Activated T-helper 1 cell treated with anti-CD3 and anti-CD28 coated beads, Interleukin-12 subunit alpha, Interleukin-12 subunit beta, Interleukin-2, Interleukin-4 antibody, amounts not matched to agents 30 ng/mL and 10 ng/mL and 1 ng/mL, durations not matched to agents 14 hours and 24 hours and 36 hours (primary cell): ENCODE data around the gene C1QTNF9. TPM values are rescaled to one million over a fixed set of nuclear protein-coding genes. Genes with fewer than 3 reads are reported as not detected.

ENCODE experiments used
- DNase-seq: peaks from one replicate; pipeline ENCODE4 v3.0.0; 2021; ENCODE audit warnings: low spot score
- H3K27ac Mint-ChIP-seq: one replicate; pipeline ENCODE4 v1.8.0; 2021; ENCODE audit warnings: mild to moderate bottlenecking, mixed read lengths
- H3K27me3 Mint-ChIP-seq: one replicate; pipeline ENCODE4 v1.8.0; 2022; ENCODE audit warnings: mild to moderate bottlenecking, moderate library complexity, mixed read lengths; ENCODE audit not compliant: insufficient read depth
- H3K36me3 Mint-ChIP-seq: one replicate; pipeline ENCODE4 v1.8.0; 2021; ENCODE audit warnings: low read depth, mixed read lengths
- H3K4me1 Mint-ChIP-seq: one replicate; pipeline ENCODE4 v1.8.0; 2021; ENCODE audit warnings: low read depth, mixed read lengths
- H3K4me3 Mint-ChIP-seq: one replicate; pipeline ENCODE4 v1.8.0; 2021; ENCODE audit warnings: mild to moderate bottlenecking, moderate library complexity, mixed read lengths
- H3K9me3 Mint-ChIP-seq: one replicate; pipeline ENCODE4 v1.8.0; 2021; ENCODE audit warnings: mixed read lengths
- intact Hi-C: fragments of 100-400 bp; cut with micrococcal nuclease; formaldehyde crosslinking; loops from one replicate; pipeline ENCODE4 v1.15.1; 2024
- total RNA-seq: library from RNA; stranded (reverse); gene quantifications from 2 replicates; pipeline ENCODE4 v1.2.3, GENCODE V29; 2022

The C1QTNF9 gene
- total RNA-seq, 1 donor from 2014 or later, result not detected

- no peak for DNase-seq
- Mint-ChIP-seq H3K36me3 (peaks cover 55% of the 10 kb centered on the region), H3K4me3 (no peak overlapping the region), H3K9me3 (no peaks in the 10 kb centered on the region), H3K27me3 (no peaks in the 10 kb centered on the region), H3K27ac (no peak overlapping the region), H3K4me1 (peaks cover 3% of the 10 kb centered on the region)
- intact Hi-C loops, result no loop called here
Measured at GRCh38 chr13:24287748-24288287, 21.6 kb upstream of the C1QTNF9 start.

DNA sequence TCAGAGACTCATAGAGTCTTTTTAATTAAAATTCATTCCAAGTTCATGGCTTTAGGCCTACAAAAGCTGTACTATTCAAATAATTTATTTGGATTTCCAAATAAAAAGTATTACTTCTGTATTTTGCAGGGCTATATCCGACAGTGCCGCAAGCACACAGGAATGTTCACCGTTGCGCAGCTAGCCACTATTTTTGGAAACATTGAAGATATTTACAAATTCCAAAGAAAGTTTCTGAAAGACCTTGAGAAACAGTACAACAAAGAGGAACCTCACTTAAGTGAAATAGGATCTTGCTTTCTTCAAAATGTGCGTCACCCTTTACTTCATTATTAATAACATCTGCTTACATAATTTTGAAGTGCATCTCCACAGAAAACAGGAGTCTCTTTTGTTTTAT lies 20.5 kb upstream of the C1QTNF9 start:
- Mint-ChIP-seq H3K9me3 (no peaks in the 10 kb centered on the region), H3K4me1 (no peaks in the 10 kb centered on the region), H3K36me3 (peaks cover 61% of the 10 kb centered on the region), H3K27me3 (no peaks in the 10 kb centered on the region), H3K4me3 (no peak overlapping the region), H3K27ac (no peak overlapping the region)
- no peak for DNase-seq
- intact Hi-C loops, result no loop called here

DNA sequence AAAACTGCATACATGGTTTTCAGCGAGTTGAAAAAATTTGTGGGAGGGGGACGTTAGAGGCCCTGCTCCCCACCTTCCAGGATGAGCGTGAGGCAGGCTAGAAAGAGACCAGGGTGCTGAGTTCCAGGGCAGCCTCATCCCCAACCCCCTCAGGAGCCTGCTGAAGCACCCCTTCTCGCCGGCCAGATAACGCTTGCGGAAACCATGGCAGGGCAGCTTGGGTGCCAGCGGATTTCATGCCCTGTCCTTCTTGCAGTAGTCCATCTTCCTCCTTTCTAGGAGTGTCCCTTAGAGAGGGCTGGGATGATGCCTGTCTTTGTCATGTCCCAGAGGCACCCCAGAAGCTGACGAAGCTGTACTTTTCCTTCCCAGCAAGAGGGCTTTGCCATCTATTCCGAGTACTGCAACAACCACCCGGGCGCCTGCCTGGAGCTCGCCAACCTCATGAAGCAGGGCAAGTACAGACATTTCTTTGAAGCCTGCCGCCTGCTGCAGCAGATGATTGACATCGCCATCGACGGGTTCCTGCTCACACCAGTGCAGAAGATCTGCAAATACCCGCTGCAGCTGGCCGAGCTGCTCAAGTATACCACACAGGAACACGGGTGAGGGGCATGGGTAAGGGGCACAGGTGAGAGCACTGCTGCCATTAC lies 19.0 kb upstream of the C1QTNF9 start:
- Mint-ChIP-seq H3K4me3 (no peak overlapping the region), H3K36me3 (peaks cover 65% of the 10 kb centered on the region), H3K27ac (no peak overlapping the region), H3K27me3 (no peaks in the 10 kb centered on the region), H3K9me3 (no peaks in the 10 kb centered on the region), H3K4me1 (no peaks in the 10 kb centered on the region)
- intact Hi-C loops, result no loop called here
- no peak for DNase-seq

- Mint-ChIP-seq H3K4me1 (no peaks in the 10 kb centered on the region), H3K27ac (no peak overlapping the region), H3K36me3 (peaks cover 69% of the 10 kb centered on the region), H3K27me3 (no peaks in the 10 kb centered on the region), H3K9me3 (no peaks in the 10 kb centered on the region), H3K4me3 (no peak overlapping the region)
- DNase-seq, result no peak
- intact Hi-C loops, result no loop called here
Measured at GRCh38 chr13:24292481-24292880, 16.9 kb upstream of the C1QTNF9 start.

DNA sequence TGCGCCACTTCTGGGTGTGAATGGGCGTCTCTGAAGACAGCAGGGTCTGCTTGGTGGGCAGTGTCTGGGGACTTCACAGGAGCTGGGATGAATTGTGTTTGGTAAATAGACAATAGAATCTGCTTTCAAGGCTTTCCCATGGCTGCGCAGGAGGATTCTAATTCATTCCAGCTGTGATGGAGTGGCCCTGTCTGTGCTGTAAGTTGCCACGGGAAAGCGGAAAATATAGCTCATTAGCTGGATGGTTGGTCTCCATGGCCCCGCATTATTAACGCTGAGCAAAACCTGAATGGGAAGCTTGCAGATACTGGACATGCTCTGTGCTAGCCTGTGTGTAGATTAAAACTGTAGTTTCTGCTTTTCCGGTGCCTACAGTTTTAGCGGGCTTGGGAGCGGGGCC lies 15.6 kb upstream of the C1QTNF9 start:
- H3K36me3 Mint-ChIP-seq, result peaks cover 71% of the 10 kb centered on the region
- intact Hi-C loops, result no loop called here
- no peak overlapping the region for H3K4me3 Mint-ChIP-seq
- no peaks in the 10 kb centered on the region for H3K9me3 Mint-ChIP-seq
- no peak overlapping the region for H3K27ac Mint-ChIP-seq
- H3K27me3 Mint-ChIP-seq, result no peaks in the 10 kb centered on the region
- no peak for DNase-seq
- no peaks in the 10 kb centered on the region for H3K4me1 Mint-ChIP-seq

DNA sequence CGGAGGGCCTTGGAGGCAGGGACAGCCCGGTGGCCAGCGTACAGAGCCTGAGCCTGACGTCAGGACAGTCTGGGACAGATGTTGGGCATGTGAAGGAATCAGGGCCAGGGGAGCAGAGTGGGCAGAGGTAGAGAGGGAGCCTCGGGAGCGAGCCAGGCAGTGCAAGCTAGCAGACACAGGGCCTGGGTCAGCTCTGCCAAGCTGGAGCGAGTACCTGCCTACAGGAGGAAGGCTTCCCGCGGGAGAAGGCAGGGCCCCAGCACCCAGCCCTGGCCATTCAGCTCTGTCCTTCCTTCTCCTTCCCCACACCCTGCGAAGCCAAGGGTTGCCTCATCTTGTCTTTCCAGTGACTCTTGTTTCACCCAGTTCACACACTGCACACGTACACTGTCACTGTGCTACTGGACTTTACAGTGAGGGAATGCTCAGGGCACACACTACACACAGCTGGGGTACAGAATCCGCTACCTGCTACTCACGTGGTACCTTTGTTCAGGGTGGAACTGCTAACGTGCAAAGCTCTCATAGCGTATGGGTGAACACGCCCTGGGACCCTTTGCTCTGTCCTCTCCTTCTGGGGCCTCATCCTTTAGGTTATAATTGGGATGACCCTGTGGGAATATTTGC lies 9.8 kb upstream of the C1QTNF9 start:
- H3K4me3 Mint-ChIP-seq, result no peak overlapping the region
- no peaks in the 10 kb centered on the region for H3K9me3 Mint-ChIP-seq
- H3K27me3 Mint-ChIP-seq, result no peaks in the 10 kb centered on the region
- no peaks in the 10 kb centered on the region for H3K4me1 Mint-ChIP-seq
- H3K27ac Mint-ChIP-seq, result no peak overlapping the region
- peaks cover 76% of the 10 kb centered on the region for H3K36me3 Mint-ChIP-seq
- DNase-seq, result no peak
- intact Hi-C loops, result no loop called here

GRCh38 chr13:24301434-24301833 lies 7.9 kb upstream of the C1QTNF9 start:
- Mint-ChIP-seq H3K4me3 (no peak overlapping the region), H3K27me3 (no peaks in the 10 kb centered on the region), H3K36me3 (peaks cover 76% of the 10 kb centered on the region), H3K4me1 (no peaks in the 10 kb centered on the region), H3K9me3 (no peaks in the 10 kb centered on the region), H3K27ac (no peak overlapping the region)
- intact Hi-C loops, result no loop called here
- no peak for DNase-seq

DNA sequence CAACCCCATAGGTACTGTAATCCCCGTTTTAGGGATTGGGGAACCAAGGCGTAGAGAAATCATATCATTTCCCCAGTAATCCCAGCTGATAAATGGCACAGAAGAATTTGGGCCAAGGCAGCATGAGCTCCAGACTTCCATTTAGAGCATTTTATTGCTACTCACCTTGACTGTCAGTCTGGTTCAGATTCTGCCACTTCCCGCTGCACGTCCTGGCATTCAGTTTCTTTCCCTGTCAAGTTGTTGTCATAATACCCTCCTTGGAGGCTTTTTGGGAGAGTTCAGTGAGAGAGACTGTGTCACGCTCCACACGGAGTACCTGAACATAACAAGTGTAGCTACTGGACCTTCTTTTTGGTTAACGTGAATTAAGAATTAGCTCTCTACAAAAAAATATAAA lies 7.5 kb upstream of the C1QTNF9 start:
- Mint-ChIP-seq H3K27ac (no peak overlapping the region), H3K4me3 (no peak overlapping the region), H3K36me3 (peaks cover 74% of the 10 kb centered on the region), H3K27me3 (no peaks in the 10 kb centered on the region), H3K9me3 (no peaks in the 10 kb centered on the region), H3K4me1 (no peaks in the 10 kb centered on the region)
- DNase-seq, result no peak
- intact Hi-C loops, result no loop called here

DNA sequence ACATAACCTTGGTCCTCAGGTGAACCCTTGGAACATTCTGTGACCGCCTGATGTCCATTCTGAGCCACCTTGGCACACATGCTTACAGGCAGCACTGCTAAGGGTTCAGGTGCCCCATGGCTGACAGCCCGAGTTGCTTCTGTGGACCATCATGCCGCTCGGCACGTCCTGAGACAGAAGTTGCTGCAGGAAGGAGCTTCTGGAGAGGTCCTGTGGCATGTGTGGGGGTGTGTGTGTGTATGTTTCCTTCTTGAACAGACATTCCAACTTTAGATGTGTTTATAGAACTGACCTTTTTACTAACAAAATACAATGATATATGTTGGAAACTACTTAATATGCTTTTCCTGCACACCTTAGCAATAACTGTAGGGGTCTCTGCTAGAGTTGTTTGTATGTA lies 4.8 kb upstream of the C1QTNF9 start:
- no peak overlapping the region for H3K27ac Mint-ChIP-seq
- no peaks in the 10 kb centered on the region for H3K4me1 Mint-ChIP-seq

DNA sequence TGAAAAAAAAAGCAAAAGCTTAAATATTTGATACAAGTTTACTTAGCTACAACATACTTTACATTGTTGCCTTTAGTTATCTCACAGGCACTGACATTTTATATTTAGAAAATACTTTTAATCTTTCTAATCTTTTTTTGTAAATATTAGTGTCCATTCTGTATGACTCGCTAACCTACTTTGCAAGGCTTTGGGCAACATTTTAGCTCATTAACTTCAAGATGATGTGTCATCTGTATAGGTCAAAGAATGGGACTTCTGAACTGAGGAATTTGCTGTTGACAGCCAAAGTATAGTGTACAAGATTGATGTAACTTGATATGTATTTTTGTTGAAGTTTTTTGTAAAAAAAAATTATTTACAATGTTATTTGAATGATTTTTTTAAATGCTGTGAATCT lies 2.7 kb upstream of the C1QTNF9 start:
- intact Hi-C loops, result no loop called here
- Mint-ChIP-seq H3K36me3 (peaks cover 33% of the 10 kb centered on the region), H3K4me3 (no peak overlapping the region), H3K27ac (no peak overlapping the region), H3K4me1 (no peaks in the 10 kb centered on the region), H3K27me3 (no peaks in the 10 kb centered on the region), H3K9me3 (no peaks in the 10 kb centered on the region)
- no peak for DNase-seq

More for the DNA sequence above, 4.8 kb upstream of the C1QTNF9 start:
- H3K27me3 Mint-ChIP-seq, result no peaks in the 10 kb centered on the region
- DNase-seq, result no peak
- H3K36me3 Mint-ChIP-seq, result peaks cover 49% of the 10 kb centered on the region
- intact Hi-C loops, result no loop called here
- H3K4me3 Mint-ChIP-seq, result no peak overlapping the region
- no peaks in the 10 kb centered on the region for H3K9me3 Mint-ChIP-seq

- DNase-seq, result no peak
- intact Hi-C loops, result no loop called here
- Mint-ChIP-seq H3K27ac (no peak overlapping the region), H3K4me1 (no peaks in the 10 kb centered on the region), H3K27me3 (no peaks in the 10 kb centered on the region), H3K9me3 (no peaks in the 10 kb centered on the region), H3K4me3 (no peak overlapping the region), H3K36me3 (peaks cover 28% of the 10 kb centered on the region)
Measured at GRCh38 chr13:24307211-24308067, 1.9 kb upstream of the C1QTNF9 start.

DNA sequence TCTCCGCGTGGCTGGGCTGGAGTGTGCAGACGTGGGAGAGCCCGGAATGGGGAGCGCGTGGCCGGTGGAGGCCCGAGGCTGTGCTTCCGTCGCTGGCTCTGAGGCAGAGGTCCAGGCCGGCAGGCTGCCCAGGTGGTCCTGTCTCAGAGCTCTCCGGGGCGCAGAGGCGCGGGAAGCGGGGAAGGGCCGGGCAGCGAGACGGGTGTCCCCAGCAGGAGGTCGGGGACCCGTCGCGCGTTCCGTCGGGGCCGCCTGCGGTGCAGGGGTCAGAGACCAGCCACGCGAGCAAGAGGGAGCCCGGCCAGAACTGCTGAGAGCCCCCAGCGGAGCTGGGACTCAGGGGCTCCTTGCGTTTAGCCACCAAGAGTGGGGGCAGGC lies 1.3 kb upstream of the C1QTNF9 start:
- Mint-ChIP-seq H3K27me3 (no peaks in the 10 kb centered on the region), H3K4me3 (no peak overlapping the region), H3K27ac (no peak overlapping the region), H3K4me1 (no peaks in the 10 kb centered on the region), H3K9me3 (no peaks in the 10 kb centered on the region), H3K36me3 (peaks cover 23% of the 10 kb centered on the region)
- DNase-seq, result no peak
- intact Hi-C loops, result no loop called here

- no peak for DNase-seq
- no peak overlapping the region for H3K4me3 Mint-ChIP-seq
- intact Hi-C loops, result no loop called here
- no peaks in the 10 kb centered on the region for H3K4me1 Mint-ChIP-seq
- H3K27ac Mint-ChIP-seq, result no peak overlapping the region
- no peaks in the 10 kb centered on the region for H3K9me3 Mint-ChIP-seq
- H3K36me3 Mint-ChIP-seq, result peaks cover 18% of the 10 kb centered on the region
- peaks cover 2% of the 10 kb centered on the region for H3K27me3 Mint-ChIP-seq
Measured at GRCh38 chr13:24308488-24309020, 826 bp upstream of the C1QTNF9 start.
